Muscle layer of duodenum (tissue), 2 donors: ENCODE measurements around the gene SQOR.

Experiments
- H3K27ac ChIP-seq: one replicate; pipeline ENCODE4 v1.7.0; 2013; ENCODE audit warnings: mild to moderate bottlenecking, low read length
- H3K27me3 ChIP-seq: one replicate; pipeline ENCODE4 v1.7.0; 2013; ENCODE audit warnings: low read depth, mild to moderate bottlenecking, control low read depth, low read length
- H3K36me3 ChIP-seq, 2 donors: one replicate each; pipeline ENCODE4 v1.7.0; 2013; ENCODE audit warnings: low read length in 2 of 2, control low read depth in 1 of 2, mild to moderate bottlenecking in 1 of 2; ENCODE audit not compliant: insufficient read depth in 2 of 2, control insufficient read depth in 1 of 2
- H3K4me1 ChIP-seq, 2 donors: one replicate each; pipeline ENCODE4 v1.7.0; 2013; ENCODE audit warnings: low read length in 2 of 2, mild to moderate bottlenecking in 2 of 2, control low read depth in 1 of 2, moderate library complexity in 1 of 2; ENCODE audit not compliant: insufficient read depth in 2 of 2, control insufficient read depth in 1 of 2
- H3K4me3 ChIP-seq, 2 donors: one replicate each; pipeline ENCODE4 v1.7.0; 2013; ENCODE audit warnings: low read length in 2 of 2, low read depth in 1 of 2, mild to moderate bottlenecking in 1 of 2
- H3K9me3 ChIP-seq, 2 donors: one replicate each; pipeline ENCODE4 v1.7.0; 2013; ENCODE audit warnings: low read length in 2 of 2, control low read depth in 1 of 2, mild to moderate bottlenecking in 1 of 2; ENCODE audit not compliant: control insufficient read depth in 1 of 2
- donor health status: healthy.

Gene SQOR

GRCh38 chr15:45684533-45684932, 49.7 kb downstream of the SQOR start:
- Histone ChIP-seq H3K27ac (no peak overlapping the region), H3K4me3 (no peak overlapping the region), H3K4me1 (no peaks in the 10 kb centered on the region), H3K36me3 (peaks cover 58 to 68% of the 10 kb centered on the region in 2 donors), H3K9me3 (no peaks in the 10 kb centered on the region), H3K27me3 (no peaks in the 10 kb centered on the region)

- no peaks in the 10 kb centered on the region for H3K27me3 ChIP-seq
- H3K36me3 ChIP-seq = peaks cover 57 to 80% of the 10 kb centered on the region in 2 donors
- H3K9me3 ChIP-seq = no peaks in the 10 kb centered on the region
- no peak overlapping the region for H3K4me3 ChIP-seq
- no peaks in the 10 kb centered on the region for H3K4me1 ChIP-seq
- H3K27ac ChIP-seq = no peak overlapping the region
Measured at GRCh38 chr15:45689616-45690015, 54.8 kb downstream of the SQOR start.

- Histone ChIP-seq H3K36me3 (peaks cover 47 to 77% of the 10 kb centered on the region in 2 donors), H3K27ac (no peak overlapping the region), H3K9me3 (no peaks in the 10 kb centered on the region), H3K4me3 (no peak overlapping the region), H3K27me3 (no peaks in the 10 kb centered on the region), H3K4me1 (no peaks in the 10 kb centered on the region)
Measured at GRCh38 chr15:45690581-45691260, 55.9 kb downstream of the SQOR start.

- no peaks in the 10 kb centered on the region for H3K9me3 ChIP-seq
- H3K4me3 ChIP-seq = no peak overlapping the region
- no peaks in the 10 kb centered on the region for H3K36me3 ChIP-seq
- H3K27me3 ChIP-seq = peaks cover 10% of the 10 kb centered on the region
- H3K4me1 ChIP-seq = peaks cover 4 to 11% of the 10 kb centered on the region in 2 donors
- no peak overlapping the region for H3K27ac ChIP-seq
Measured at GRCh38 chr15:45701108-45701507, 66.3 kb downstream of the SQOR start.

GRCh38 chr15:45702041-45702440, 67.2 kb downstream of the SQOR start:
- Histone ChIP-seq H3K4me1 (peaks cover 4 to 11% of the 10 kb centered on the region in 2 donors), H3K4me3 (no peak overlapping the region), H3K27ac (no peak overlapping the region), H3K27me3 (peaks cover 10% of the 10 kb centered on the region), H3K36me3 (no peaks in the 10 kb centered on the region), H3K9me3 (no peaks in the 10 kb centered on the region)

- Histone ChIP-seq H3K9me3 (no peaks in the 10 kb centered on the region), H3K27me3 (peaks cover 10% of the 10 kb centered on the region), H3K4me1 (peaks cover 4 to 11% of the 10 kb centered on the region in 2 donors), H3K36me3 (no peaks in the 10 kb centered on the region), H3K27ac (no peak overlapping the region), H3K4me3 (peak overlapping the region; percentile 53 to 56)
Measured at GRCh38 chr15:45703670-45704328, 69.0 kb downstream of the SQOR start.

- no peaks in the 10 kb centered on the region for H3K36me3 ChIP-seq
- no peaks in the 10 kb centered on the region for H3K9me3 ChIP-seq
- H3K27ac ChIP-seq = no peak overlapping the region
- H3K4me3 ChIP-seq = peak overlapping the region; percentile 56 to 86
- peaks cover 4 to 11% of the 10 kb centered on the region in 2 donors for H3K4me1 ChIP-seq
- peaks cover 10% of the 10 kb centered on the region for H3K27me3 ChIP-seq
Measured at GRCh38 chr15:45704329-45705249, 69.8 kb downstream of the SQOR start.

- no peaks in the 10 kb centered on the region for H3K9me3 ChIP-seq
- H3K27me3 ChIP-seq = peaks cover 10% of the 10 kb centered on the region
- H3K27ac ChIP-seq = peak overlapping the region; percentile 34
- peak overlapping the region; percentile 56 to 86 for H3K4me3 ChIP-seq
- no peaks in the 10 kb centered on the region for H3K36me3 ChIP-seq
- peaks cover 4 to 15% of the 10 kb centered on the region in 2 donors for H3K4me1 ChIP-seq
Measured at GRCh38 chr15:45705510-45706473, 71.0 kb downstream of the SQOR start.

- Histone ChIP-seq H3K27me3 (no peaks in the 10 kb centered on the region), H3K4me3 (no peak overlapping the region), H3K9me3 (no peaks in the 10 kb centered on the region), H3K27ac (no peak overlapping the region), H3K36me3 (no peaks in the 10 kb centered on the region), H3K4me1 (peaks cover 4 to 8% of the 10 kb centered on the region in 2 donors)
Measured at GRCh38 chr15:45710657-45711056, 75.8 kb downstream of the SQOR start.

- Histone ChIP-seq H3K4me1 (peaks cover 0 to 8% of the 10 kb centered on the region in 2 donors), H3K36me3 (no peaks in the 10 kb centered on the region), H3K4me3 (no peak overlapping the region), H3K27me3 (no peaks in the 10 kb centered on the region), H3K27ac (no peak overlapping the region), H3K9me3 (no peaks in the 10 kb centered on the region)
Measured at GRCh38 chr15:45714590-45715488, 80.0 kb downstream of the SQOR start.
